Erythroblast (primary cell): ENCODE results near the gene AMD1.

ENCODE experiments used
- GATA1 ChIP-seq: IDR thresholded peaks from 2 replicates; pipeline ENCODE4 v1.6.1; 2011; ENCODE audit warnings: low read depth, mild to moderate bottlenecking, control low read depth, low read length, moderate library complexity
- POLR2A ChIP-seq: IDR thresholded peaks from 2 replicates; pipeline ENCODE4 v1.6.1; 2011; ENCODE audit warnings: mild to moderate bottlenecking, low read length

- TF ChIP-seq POLR2A (no peak), GATA1 (no peak)
Measured at GRCh38 chr6:110900028-110900598, 25.5 kb downstream of the AMD1 start.
